ENCODE measurements around the gene TANGO2. TPM values are rescaled to one million over a fixed set of nuclear protein-coding genes. Genes with fewer than 3 reads are reported as not detected.

TANGO2 gene
- total and polyA plus RNA-seq, 9 of the 15 experiments (the other 6 are each of a cell fraction or from before 2014, with no cell fraction given): 15.5 to 94.9 (median 70.1) TPM

- peak; percentile 68; the same call in 1 of the 2 replicates for TF ChIP-seq SRSF3 (IDR thresholded peaks at IDR 0.05; ENCODE audit: insufficient read depth, low read length)
- no peak for TF ChIP-seq HDAC6 (IDR thresholded peaks at IDR 0.05; ENCODE audit: low read depth, low read length)
- TF ChIP-seq MYC (IDR thresholded peaks at IDR 0.05; ENCODE audit: low read depth, low read length): no peak
- TF ChIP-seq MYC (CRISPR knock-in tag; IDR thresholded peaks at IDR 0.05; ENCODE audit: borderline replicate concordance, low read depth): 0 out of 2 replicates have a peak, but pooled peaks have one; percentile 14
- 0 out of 4 replicates have a peak, but pooled peaks of 1 of the 2 experiments have one; percentile 13 for TF ChIP-seq MLX (CRISPR knock-in tag; conservative IDR thresholded peaks at IDR 0.05)
- TF ChIP-seq ZNF764 (CRISPR knock-in tag; IDR thresholded peaks at IDR 0.05; ENCODE audit: low read depth): 0 out of 2 replicates have a peak, but pooled peaks have one; percentile 5
- TF ChIP-seq TCF7L2 (IDR thresholded peaks at IDR 0.05; ENCODE audit: low read depth, low read length): no peak
- TF ChIP-seq PRDM10 (IDR thresholded peaks at IDR 0.05; ENCODE audit: partially characterized antibody): no peak
- no peak for TF ChIP-seq HDGF (IDR thresholded peaks at IDR 0.05)
- TF ChIP-seq CBX1 (IDR thresholded peaks at IDR 0.05; ENCODE audit: low read depth): peak; percentile 18; the same call in 1 of the 2 replicates
- peak; percentile 49 to 79 (median 64) for TF ChIP-seq CTCF (IDR thresholded peaks at IDR 0.05 in 2 of 3, conservative IDR thresholded peaks at IDR 0.05 in 1 of 3; ENCODE audit: insufficient read depth in 2 of 3, low read depth in 1 of 3, low read length in 3 of 3)
- no peak for TF ChIP-seq ZNF165 (CRISPR knock-in tag; IDR thresholded peaks at IDR 0.05; ENCODE audit: borderline replicate concordance)
Measured at GRCh38 chr22:20060700-20061480, 40.0 kb downstream of the TANGO2 start (continued).

All from K562 (cell line).